ENCODE measurements around the gene ETS1.

ETS1 gene

DNA sequence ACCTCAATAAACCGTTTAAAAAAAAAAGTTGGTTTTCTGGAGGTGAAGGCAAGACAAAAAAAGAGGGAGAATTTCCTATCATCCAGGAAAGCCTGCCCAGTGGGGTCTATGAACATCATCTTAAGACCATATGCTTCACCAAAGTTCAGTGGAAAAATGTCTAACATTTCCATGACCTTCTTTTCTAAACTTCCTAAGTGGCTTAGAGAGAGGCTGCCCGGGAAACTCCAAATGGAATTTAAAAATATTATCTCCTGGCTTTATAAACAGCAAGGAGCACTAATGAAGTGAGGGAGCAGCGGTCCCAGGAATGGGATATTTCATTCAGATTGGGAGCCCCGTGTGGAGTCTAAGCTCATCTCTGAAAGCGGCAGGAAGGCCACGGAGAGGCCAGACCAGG lies 46.9 kb downstream of the ETS1 start:
- ChIA-PET POLR2A (interaction anchor here (0.6 kb wide), 1 partner anchor 490 kb away, joined by 3 read pairs; no protein-coding TSS in a partner anchor), CTCF (no interaction called here)
- no peak for DNase-seq (ENCODE audit: extremely low spot score)
- TF ChIP-seq HDGF (IDR thresholded peaks at IDR 0.05; ENCODE audit: borderline replicate concordance) = no peak
- TF ChIP-seq SUZ12 (IDR thresholded peaks at IDR 0.05) = no peak
- no peak for TF ChIP-seq LEF1 (IDR thresholded peaks at IDR 0.05; ENCODE audit: borderline replicate concordance)
- no peak for TF ChIP-seq NFRKB (IDR thresholded peaks at IDR 0.05)
- no peak for TF ChIP-seq FOXA1 (IDR thresholded peaks at IDR 0.05)

DNA sequence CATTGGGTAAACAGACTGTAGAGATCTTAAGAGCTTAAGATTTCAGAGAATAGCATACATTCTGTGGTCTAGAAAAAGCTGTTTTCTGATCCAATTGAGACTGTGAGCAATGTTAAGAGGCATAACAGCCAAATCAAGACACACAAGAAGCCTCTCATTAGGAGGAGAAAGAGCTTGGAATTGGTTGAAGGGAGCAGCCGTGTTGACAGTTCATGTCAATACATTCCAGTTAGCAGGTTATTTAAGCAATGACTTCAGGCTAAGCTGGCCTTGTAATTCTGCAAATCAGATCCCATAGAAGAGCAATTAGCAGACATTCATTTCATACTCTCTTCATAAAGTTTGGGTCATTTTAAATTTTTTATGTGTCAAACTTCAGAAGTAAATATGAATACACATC lies 50.9 kb downstream of the ETS1 start:
- no peak for TF ChIP-seq FOXM1 (IDR thresholded peaks at IDR 0.05; ENCODE audit: borderline replicate concordance)
- no peak for TF ChIP-seq BHLHE40 (IDR thresholded peaks at IDR 0.05; ENCODE audit: borderline replicate concordance)
- no peak for TF ChIP-seq TARDBP (IDR thresholded peaks at IDR 0.05)
- TF ChIP-seq L3MBTL2 (conservative IDR thresholded peaks at IDR 0.05) = no peak
- no peak for TF ChIP-seq ARNT (IDR thresholded peaks at IDR 0.05)
- no peak for TF ChIP-seq ELF4 (IDR thresholded peaks at IDR 0.05)
- TF ChIP-seq, protein P1, sequence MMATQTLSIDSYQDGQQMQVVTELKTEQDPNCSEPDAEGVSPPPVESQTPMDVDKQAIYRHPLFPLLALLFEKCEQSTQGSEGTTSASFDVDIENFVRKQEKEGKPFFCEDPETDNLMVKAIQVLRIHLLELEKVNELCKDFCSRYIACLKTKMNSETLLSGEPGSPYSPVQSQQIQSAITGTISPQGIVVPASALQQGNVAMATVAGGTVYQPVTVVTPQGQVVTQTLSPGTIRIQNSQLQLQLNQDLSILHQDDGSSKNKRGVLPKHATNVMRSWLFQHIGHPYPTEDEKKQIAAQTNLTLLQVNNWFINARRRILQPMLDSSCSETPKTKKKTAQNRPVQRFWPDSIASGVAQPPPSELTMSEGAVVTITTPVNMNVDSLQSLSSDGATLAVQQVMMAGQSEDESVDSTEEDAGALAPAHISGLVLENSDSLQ (IDR thresholded peaks at IDR 0.05) = no peak
- TF ChIP-seq FOXA1 (IDR thresholded peaks at IDR 0.05) = no peak
- no peak for TF ChIP-seq ZNF384 (IDR thresholded peaks at IDR 0.05)
- no peak for TF ChIP-seq CTBP1 (IDR thresholded peaks at IDR 0.05; ENCODE audit: borderline replicate concordance)
- TF ChIP-seq HDGF (IDR thresholded peaks at IDR 0.05; ENCODE audit: borderline replicate concordance) = no peak
- TF ChIP-seq NFRKB (IDR thresholded peaks at IDR 0.05) = no peak
- TF ChIP-seq FOXK2 (IDR thresholded peaks at IDR 0.05) = no peak
- POLR2A ChIA-PET = no interaction called here
- CTCF ChIA-PET = no interaction called here
- no peak for DNase-seq (ENCODE audit: extremely low spot score)

DNA sequence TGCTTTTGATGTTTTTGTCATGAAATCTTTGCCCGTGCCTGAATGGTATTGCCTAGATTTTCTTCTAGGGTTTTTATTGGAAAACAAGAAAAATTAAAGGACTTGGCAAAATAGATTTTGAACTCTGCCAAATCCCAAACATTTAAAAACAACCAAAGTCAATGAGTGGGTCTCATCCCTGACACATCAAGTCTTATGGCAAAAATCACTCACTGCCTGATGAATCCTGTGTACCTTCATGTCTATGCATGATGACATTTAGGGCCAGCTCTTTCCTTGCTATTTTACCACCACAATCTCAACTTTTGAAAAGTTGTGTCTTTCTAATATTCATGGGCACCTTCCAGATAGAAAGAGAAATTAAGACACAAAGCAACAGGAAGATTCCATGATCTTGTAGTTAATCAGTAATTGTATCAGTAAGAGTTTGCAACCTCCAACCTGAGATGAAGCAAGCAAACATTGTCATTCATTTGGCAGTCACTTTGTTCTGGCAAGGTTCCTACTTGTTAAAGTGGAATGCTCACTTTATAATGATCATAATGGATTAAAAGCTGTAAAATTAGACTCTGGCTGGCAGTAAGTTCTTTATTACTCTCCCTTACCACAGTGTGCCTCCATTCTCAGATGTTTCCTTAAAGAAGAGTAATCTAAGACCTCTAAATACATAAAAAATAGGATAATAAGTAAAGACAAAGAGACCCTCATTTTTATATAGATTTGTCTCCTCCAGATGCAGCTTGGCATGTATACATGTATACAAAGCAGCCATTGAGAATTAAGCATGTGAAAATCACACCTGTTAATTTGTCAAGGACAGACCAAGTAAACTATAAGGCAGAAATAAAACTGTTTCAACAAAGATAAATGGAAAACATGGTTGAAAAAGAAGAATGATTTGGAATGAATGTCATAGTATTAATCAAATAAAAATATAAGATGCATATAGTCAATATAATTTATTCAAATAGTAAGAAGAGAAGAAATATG lies 51.6 kb downstream of the ETS1 start:
- no peak for DNase-seq (ENCODE audit: extremely low spot score)
- POLR2A ChIA-PET = no interaction called here
- CTCF ChIA-PET = no interaction called here
- TF ChIP-seq FOXK2 (IDR thresholded peaks at IDR 0.05) (no peak), ZNF384 (IDR thresholded peaks at IDR 0.05) (no peak), TARDBP (IDR thresholded peaks at IDR 0.05) (no peak), FOXA1 (IDR thresholded peaks at IDR 0.05) (no peak), NFRKB (IDR thresholded peaks at IDR 0.05) (no peak), FOXM1 (IDR thresholded peaks at IDR 0.05; ENCODE audit: borderline replicate concordance) (no peak), ARNT (IDR thresholded peaks at IDR 0.05) (no peak), BHLHE40 (IDR thresholded peaks at IDR 0.05; ENCODE audit: borderline replicate concordance) (no peak), LEF1 (IDR thresholded peaks at IDR 0.05; ENCODE audit: borderline replicate concordance) (no peak), SP1 (IDR thresholded peaks at IDR 0.05) (no peak), HDGF (IDR thresholded peaks at IDR 0.05; ENCODE audit: borderline replicate concordance) (no peak), SUZ12 (IDR thresholded peaks at IDR 0.05) (no peak), L3MBTL2 (conservative IDR thresholded peaks at IDR 0.05) (no peak), CTBP1 (IDR thresholded peaks at IDR 0.05; ENCODE audit: borderline replicate concordance) (no peak), ELF4 (IDR thresholded peaks at IDR 0.05) (no peak)
- TF ChIP-seq, protein P1 (IDR thresholded peaks at IDR 0.05) = no peak

DNA sequence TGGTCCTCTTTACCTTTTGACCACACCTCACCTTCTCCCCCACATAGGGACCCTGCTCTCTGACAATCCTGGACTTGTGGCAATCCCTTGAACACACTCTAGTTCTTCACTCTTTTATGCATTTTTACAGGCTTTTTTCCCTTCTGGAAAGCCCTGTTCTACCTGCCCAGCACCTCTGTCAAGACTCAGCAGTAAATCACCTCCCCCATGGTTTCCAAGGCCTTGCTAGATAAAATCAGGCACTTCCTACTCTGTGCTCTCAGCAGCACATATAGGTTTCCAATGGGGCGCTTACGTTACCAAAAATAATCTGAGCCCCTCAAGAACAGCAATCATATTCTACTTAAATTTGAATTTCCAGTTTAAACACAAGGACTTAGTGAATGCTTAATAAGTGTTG lies 53.9 kb downstream of the ETS1 start:
- no peak for DNase-seq (ENCODE audit: extremely low spot score)
- POLR2A ChIA-PET = no interaction called here
- TF ChIP-seq CTBP1 (IDR thresholded peaks at IDR 0.05; ENCODE audit: borderline replicate concordance) = no peak
- TF ChIP-seq TARDBP (IDR thresholded peaks at IDR 0.05) = no peak
- no peak for TF ChIP-seq FOXK2 (IDR thresholded peaks at IDR 0.05)
- TF ChIP-seq ZNF384 (IDR thresholded peaks at IDR 0.05) = no peak
- no peak for TF ChIP-seq LEF1 (IDR thresholded peaks at IDR 0.05; ENCODE audit: borderline replicate concordance)
- TF ChIP-seq, protein P1 (IDR thresholded peaks at IDR 0.05) = no peak
- no peak for TF ChIP-seq NFRKB (IDR thresholded peaks at IDR 0.05)
- no peak for TF ChIP-seq FOXM1 (IDR thresholded peaks at IDR 0.05; ENCODE audit: borderline replicate concordance)
- TF ChIP-seq SUZ12 (IDR thresholded peaks at IDR 0.05) = no peak
- TF ChIP-seq HDGF (IDR thresholded peaks at IDR 0.05; ENCODE audit: borderline replicate concordance) = no peak
- TF ChIP-seq SP1 (IDR thresholded peaks at IDR 0.05) = no peak
- TF ChIP-seq L3MBTL2 (conservative IDR thresholded peaks at IDR 0.05) = no peak
- no peak for TF ChIP-seq BHLHE40 (IDR thresholded peaks at IDR 0.05; ENCODE audit: borderline replicate concordance)
- TF ChIP-seq FOXA1 (IDR thresholded peaks at IDR 0.05) = no peak
- no peak for TF ChIP-seq ARNT (IDR thresholded peaks at IDR 0.05)
- no peak for TF ChIP-seq ELF4 (IDR thresholded peaks at IDR 0.05)
- CTCF ChIA-PET = no interaction called here

DNA sequence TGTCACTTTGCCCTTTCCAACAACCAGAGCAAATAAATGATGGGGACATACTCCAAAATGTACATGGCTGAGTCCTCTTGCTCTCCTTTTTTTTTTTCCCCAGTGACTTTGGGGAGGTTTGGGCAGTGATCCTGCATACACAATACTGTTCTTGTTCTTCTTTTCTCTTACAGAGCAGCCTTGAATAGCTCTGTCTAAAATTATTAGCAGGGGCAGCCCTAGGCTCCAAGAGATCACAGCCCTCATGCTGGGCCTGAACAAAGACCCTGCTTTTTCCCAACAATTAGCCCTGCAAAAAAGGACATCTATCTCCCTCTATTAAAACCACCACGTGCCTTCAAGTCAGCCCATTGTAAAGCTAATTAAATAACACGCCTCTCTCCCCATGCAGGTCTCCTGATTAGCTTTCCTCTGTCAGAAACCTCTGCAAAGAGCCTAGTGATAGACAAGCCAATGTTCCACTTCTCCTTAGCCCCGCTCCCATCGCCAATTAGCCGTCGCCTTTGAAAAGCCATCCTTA lies 54.7 kb downstream of the ETS1 start:
- ChIA-PET CTCF (no interaction called here), POLR2A (no interaction called here)
- no peak for DNase-seq (ENCODE audit: extremely low spot score)
- TF ChIP-seq CTBP1 (IDR thresholded peaks at IDR 0.05; ENCODE audit: borderline replicate concordance) = no peak

DNA sequence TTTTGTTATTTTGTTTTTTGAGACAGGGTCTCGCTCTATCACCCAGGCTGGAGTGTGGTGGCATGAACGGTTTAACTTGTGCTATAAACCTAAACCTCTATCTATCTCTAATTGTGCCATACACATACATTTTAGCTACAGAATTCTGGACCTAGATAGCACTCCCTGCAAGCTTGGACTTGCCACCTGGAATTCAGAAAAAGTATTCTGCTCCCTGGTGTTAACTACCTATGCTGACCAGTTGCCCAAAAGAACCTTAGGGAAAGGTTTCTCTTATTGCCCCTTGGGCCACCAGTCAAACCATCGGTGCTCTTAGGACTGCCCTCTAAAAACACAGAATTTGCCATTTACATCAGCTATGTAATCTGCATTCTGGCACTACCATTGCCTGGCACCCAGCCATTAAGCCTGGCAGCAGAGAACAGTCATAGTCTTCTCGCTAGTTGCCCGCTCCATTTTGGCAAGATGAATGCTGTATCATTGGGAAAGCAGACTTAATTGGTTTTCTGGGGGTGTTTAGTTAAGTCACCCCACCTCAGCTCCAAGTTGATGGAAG lies 55.3 kb downstream of the ETS1 start:
- ChIA-PET POLR2A (no interaction called here), CTCF (no interaction called here)
- DNase-seq (ENCODE audit: extremely low spot score) = no peak
- TF ChIP-seq NFRKB (IDR thresholded peaks at IDR 0.05) (no peak), CTBP1 (IDR thresholded peaks at IDR 0.05; ENCODE audit: borderline replicate concordance) (no peak), FOXK2 (IDR thresholded peaks at IDR 0.05) (no peak), FOXA1 (IDR thresholded peaks at IDR 0.05) (no peak), SUZ12 (IDR thresholded peaks at IDR 0.05) (no peak), BHLHE40 (IDR thresholded peaks at IDR 0.05; ENCODE audit: borderline replicate concordance) (no peak), TARDBP (IDR thresholded peaks at IDR 0.05) (no peak), ARNT (IDR thresholded peaks at IDR 0.05) (no peak)

Measured in HEK293T (cell line).